NCI-H748 (cell line): ENCODE data around the gene EFCAB6.

ENCODE experiments used
- DNase-seq: peaks from one replicate; lab custom pipeline; 2025; ENCODE audit not compliant: unreplicated experiment; lab: John Stamatoyannopoulos, UW

EFCAB6 gene

GRCh38 chr22:43510281-43511070, 301.6 kb downstream of the EFCAB6 start:
- DNase-seq: no peak

GRCh38 chr22:43509337-43509736, 302.8 kb downstream of the EFCAB6 start:
- DNase-seq: no peak

GRCh38 chr22:43508489-43508888, 303.6 kb downstream of the EFCAB6 start:
- no peak for DNase-seq

GRCh38 chr22:43507235-43507634, 304.9 kb downstream of the EFCAB6 start:
- no peak for DNase-seq

- no peak for DNase-seq
These were observed 305.6 kb downstream of the EFCAB6 start for GRCh38 chr22:43506487-43506886.

GRCh38 chr22:43505896-43506295, 306.2 kb downstream of the EFCAB6 start:
- DNase-seq: no peak

- DNase-seq: no peak
These were observed 306.7 kb downstream of the EFCAB6 start for GRCh38 chr22:43505423-43505822.

- DNase-seq: no peak
These were observed 307.3 kb downstream of the EFCAB6 start for GRCh38 chr22:43504666-43505261.

GRCh38 chr22:43504068-43504467, 308.0 kb downstream of the EFCAB6 start:
- no peak for DNase-seq

GRCh38 chr22:43502306-43502874, 309.7 kb downstream of the EFCAB6 start:
- DNase-seq: no peak

- DNase-seq: peak; percentile 29
These were observed 310.2 kb downstream of the EFCAB6 start for GRCh38 chr22:43501878-43502277.

- DNase-seq: no peak
These were observed 311.0 kb downstream of the EFCAB6 start for GRCh38 chr22:43500792-43501785.

GRCh38 chr22:43498856-43499253, 313.2 kb downstream of the EFCAB6 start:
- DNase-seq: no peak

- DNase-seq: no peak
These were observed 313.9 kb downstream of the EFCAB6 start for GRCh38 chr22:43497956-43498855.

GRCh38 chr22:43493297-43493696, 318.8 kb downstream of the EFCAB6 start:
- no peak for DNase-seq

GRCh38 chr22:43491737-43492136, 320.4 kb downstream of the EFCAB6 start:
- DNase-seq: no peak

- DNase-seq: no peak
These were observed 320.9 kb downstream of the EFCAB6 start for GRCh38 chr22:43491177-43491576.

- no peak for DNase-seq
These were observed 321.8 kb downstream of the EFCAB6 start for GRCh38 chr22:43490311-43490710.

GRCh38 chr22:43488937-43489336, 323.2 kb downstream of the EFCAB6 start:
- no peak for DNase-seq
